ENCODE results near the gene CFAP46.

The CFAP46 gene

GRCh38 chr10:132817701-132818211 lies 124.6 kb downstream of the CFAP46 start:
- DNase-seq, result no peak

GRCh38 chr10:132816718-132817117 lies 125.7 kb downstream of the CFAP46 start:
- no peak for DNase-seq

GRCh38 chr10:132815168-132815857 lies 127.1 kb downstream of the CFAP46 start:
- DNase-seq, result no peak

- no peak for DNase-seq
These were observed 127.9 kb downstream of the CFAP46 start for GRCh38 chr10:132814469-132814856.

GRCh38 chr10:132813560-132814468 lies 128.6 kb downstream of the CFAP46 start:
- no peak for DNase-seq

- no peak for DNase-seq
These were observed 129.4 kb downstream of the CFAP46 start for GRCh38 chr10:132813001-132813401.

- DNase-seq, result no peak
These were observed 129.8 kb downstream of the CFAP46 start for GRCh38 chr10:132812520-132812919.

GRCh38 chr10:132811891-132812481 lies 130.4 kb downstream of the CFAP46 start:
- DNase-seq, result no peak

GRCh38 chr10:132810807-132811700 lies 131.3 kb downstream of the CFAP46 start:
- DNase-seq, result no peak

GRCh38 chr10:132810141-132810806 lies 132.1 kb downstream of the CFAP46 start:
- no peak for DNase-seq

- DNase-seq, result no peak
These were observed 132.9 kb downstream of the CFAP46 start for GRCh38 chr10:132809232-132810140.

GRCh38 chr10:132808383-132809231 lies 133.8 kb downstream of the CFAP46 start:
- no peak for DNase-seq

GRCh38 chr10:132807621-132808049 lies 134.7 kb downstream of the CFAP46 start:
- no peak for DNase-seq

- DNase-seq, result no peak
These were observed 135.8 kb downstream of the CFAP46 start for GRCh38 chr10:132806561-132807003.

GRCh38 chr10:132806110-132806509 lies 136.3 kb downstream of the CFAP46 start:
- DNase-seq, result no peak

GRCh38 chr10:132805599-132805998 lies 136.8 kb downstream of the CFAP46 start:
- no peak for DNase-seq

GRCh38 chr10:132804785-132805426 lies 137.5 kb downstream of the CFAP46 start:
- DNase-seq, result no peak

- no peak for DNase-seq
These were observed 138.1 kb downstream of the CFAP46 start for GRCh38 chr10:132804287-132804686.

Data from CD4-positive, alpha-beta T cell treated with Interferon alpha-2 for 1 hour (primary cell).